HEK293 (cell line): ENCODE results near the gene ZSWIM4.

Source experiments
- GLIS2 ChIP-seq: fragments of 450-650 bp; formaldehyde crosslinking; IDR thresholded peaks from 2 replicates; pipeline ENCODE4 v1.5.1; 2016; ENCODE audit warnings: missing biosample characterization, missing genetic modification characterization
- HOXC10 ChIP-seq: sonication (generic); formaldehyde crosslinking; IDR thresholded peaks from 2 replicates; pipeline ENCODE4 v1.8.1; 2023; ENCODE audit warnings: mild to moderate bottlenecking, missing genetic modification reagents
- KLF7 ChIP-seq: fragments of 450-650 bp; formaldehyde crosslinking; IDR thresholded peaks from 2 replicates; pipeline ENCODE4 v1.5.1; 2016; ENCODE audit warnings: missing biosample characterization, missing genetic modification characterization, borderline replicate concordance
- KLF8 ChIP-seq: fragments of 450-650 bp; formaldehyde crosslinking; IDR thresholded peaks from 2 replicates; pipeline ENCODE4 v1.5.1; 2016; ENCODE audit warnings: missing biosample characterization, missing genetic modification characterization
- MEIS1 ChIP-seq: sonication (generic); formaldehyde crosslinking; IDR thresholded peaks from 2 replicates; pipeline ENCODE4 v1.8.1; 2022; ENCODE audit warnings: missing genetic modification reagents, mild to moderate bottlenecking, borderline replicate concordance
- SP2 ChIP-seq: fragments of 450-650 bp; formaldehyde crosslinking; IDR thresholded peaks from 2 replicates; pipeline ENCODE4 v1.5.1; 2016; ENCODE audit warnings: missing biosample characterization, missing genetic modification characterization
- TRIM28 ChIP-seq: IDR thresholded peaks from 2 replicates; pipeline ENCODE4 v1.6.1; 2011; ENCODE audit warnings: low read length, control low read depth, borderline replicate concordance
- YY1 ChIP-seq: fragments of 450-650 bp; formaldehyde crosslinking; IDR thresholded peaks from 2 replicates; pipeline ENCODE4 v1.5.1; 2018; ENCODE audit warnings: missing biosample characterization, missing genetic modification characterization
- ZBTB20 ChIP-seq: fragments of 450-650 bp; formaldehyde crosslinking; IDR thresholded peaks from 2 replicates; pipeline ENCODE4 v1.5.1; 2016; ENCODE audit warnings: missing biosample characterization, missing genetic modification characterization
- ZBTB8A ChIP-seq: fragments of 450-650 bp; formaldehyde crosslinking; IDR thresholded peaks from 2 replicates; pipeline ENCODE4 v1.5.1; 2016; ENCODE audit warnings: missing biosample characterization, missing genetic modification characterization
- ZNF155 ChIP-seq: fragments of 450-650 bp; formaldehyde crosslinking; IDR thresholded peaks from 2 replicates; pipeline ENCODE4 v1.5.1; 2016; ENCODE audit warnings: missing biosample characterization, missing genetic modification characterization
- ZNF169 ChIP-seq: fragments of 450-650 bp; formaldehyde crosslinking; IDR thresholded peaks from 2 replicates; pipeline ENCODE4 v1.5.1; 2016; ENCODE audit warnings: missing biosample characterization, missing genetic modification characterization
- ZNF211 ChIP-seq: fragments of 450-650 bp; formaldehyde crosslinking; IDR thresholded peaks from 2 replicates; pipeline ENCODE4 v1.5.1; 2016; ENCODE audit warnings: low read depth, missing biosample characterization, missing genetic modification characterization
- ZNF24 ChIP-seq: fragments of 450-650 bp; formaldehyde crosslinking; IDR thresholded peaks from 2 replicates; pipeline ENCODE4 v1.5.1; 2016; ENCODE audit warnings: missing biosample characterization, missing genetic modification characterization
- ZNF302 ChIP-seq: fragments of 450-650 bp; formaldehyde crosslinking; IDR thresholded peaks from 2 replicates; pipeline ENCODE4 v1.5.1; 2016; ENCODE audit warnings: missing biosample characterization, missing genetic modification characterization, low read depth
- ZNF366 ChIP-seq: fragments of 450-650 bp; formaldehyde crosslinking; conservative IDR thresholded peaks from 2 replicates; pipeline ENCODE4 v1.5.1; 2016; ENCODE audit warnings: missing biosample characterization, missing genetic modification characterization
- ZNF391 ChIP-seq: fragments of 450-650 bp; formaldehyde crosslinking; IDR thresholded peaks from 2 replicates; pipeline ENCODE4 v1.5.1; 2016; ENCODE audit warnings: low read depth, missing biosample characterization, missing genetic modification characterization, borderline replicate concordance
- ZNF426 ChIP-seq: fragments of 450-650 bp; formaldehyde crosslinking; IDR thresholded peaks from 2 replicates; pipeline ENCODE4 v1.5.1; 2017; ENCODE audit warnings: missing biosample characterization, missing genetic modification characterization, mild to moderate bottlenecking, inconsistent platforms, moderate library complexity
- ZNF433 ChIP-seq: fragments of 450-650 bp; formaldehyde crosslinking; IDR thresholded peaks from 2 replicates; pipeline ENCODE4 v1.5.1; 2016; ENCODE audit warnings: missing biosample characterization, missing genetic modification characterization, low read depth
- ZNF510 ChIP-seq: fragments of 450-650 bp; formaldehyde crosslinking; IDR thresholded peaks from 2 replicates; pipeline ENCODE4 v1.5.1; 2018; ENCODE audit warnings: mild to moderate bottlenecking, missing genetic modification characterization, missing biosample characterization; ENCODE audit not compliant: insufficient replicate concordance
- ZNF549 ChIP-seq: fragments of 450-650 bp; IDR thresholded peaks from 2 replicates; pipeline ENCODE4 v1.5.1; 2018; ENCODE audit warnings: missing biosample characterization, missing genetic modification characterization, mild to moderate bottlenecking, inconsistent platforms, moderate library complexity
- ZNF561 ChIP-seq: fragments of 450-650 bp; IDR thresholded peaks from 2 replicates; pipeline ENCODE4 v1.5.1; 2018; ENCODE audit warnings: missing biosample characterization, missing genetic modification characterization, borderline replicate concordance
- ZNF600 ChIP-seq: fragments of 450-650 bp; formaldehyde crosslinking; IDR thresholded peaks from 2 replicates; pipeline ENCODE4 v1.5.1; 2016; ENCODE audit warnings: missing biosample characterization, missing genetic modification characterization
- ZNF654 ChIP-seq: fragments of 450-650 bp; formaldehyde crosslinking; IDR thresholded peaks from 2 replicates; pipeline ENCODE4 v1.5.1; 2016; ENCODE audit warnings: low read depth, missing biosample characterization, missing genetic modification characterization
- ZNF658 ChIP-seq: fragments of 450-650 bp; formaldehyde crosslinking; IDR thresholded peaks from 2 replicates; pipeline ENCODE4; 2016; ENCODE audit warnings: missing biosample characterization, missing genetic modification characterization
- ZNF707 ChIP-seq: fragments of 450-650 bp; formaldehyde crosslinking; IDR thresholded peaks from 2 replicates; pipeline ENCODE4 v1.5.1; 2016; ENCODE audit warnings: missing biosample characterization, missing genetic modification characterization
- ZNF747 ChIP-seq: fragments of 450-650 bp; formaldehyde crosslinking; IDR thresholded peaks from 2 replicates; pipeline ENCODE4 v1.5.1; 2016; ENCODE audit warnings: missing biosample characterization, missing genetic modification characterization
- ZNF768 ChIP-seq: fragments of 450-650 bp; formaldehyde crosslinking; IDR thresholded peaks from 2 replicates; pipeline ENCODE4 v1.5.1; 2018; ENCODE audit warnings: missing biosample characterization, mild to moderate bottlenecking, missing genetic modification characterization
- ZNF830 ChIP-seq: fragments of 450-650 bp; IDR thresholded peaks from 2 replicates; pipeline ENCODE4 v1.5.0; 2018; ENCODE audit warnings: missing biosample characterization, missing genetic modification characterization, low read depth, mild to moderate bottlenecking, moderate library complexity
- ZNF843 ChIP-seq: fragments of 450-650 bp; formaldehyde crosslinking; IDR thresholded peaks from 2 replicates; pipeline ENCODE4 v1.5.1; 2016; ENCODE audit warnings: missing biosample characterization, missing genetic modification characterization
- ZSCAN23 ChIP-seq: fragments of 450-650 bp; formaldehyde crosslinking; IDR thresholded peaks from 2 replicates; pipeline ENCODE4 v1.5.1; 2016; ENCODE audit warnings: missing biosample characterization, missing genetic modification characterization
- TF ChIP-seq, protein P1 (sequence below): fragments of 450-650 bp; formaldehyde crosslinking; IDR thresholded peaks from 2 replicates; pipeline ENCODE4 v1.5.1; 2016; ENCODE audit warnings: missing biosample characterization, missing genetic modification characterization
- TF ChIP-seq, protein P2 (sequence below): fragments of 450-650 bp; formaldehyde crosslinking; IDR thresholded peaks from 2 replicates; pipeline ENCODE4 v1.5.1; 2016; ENCODE audit warnings: missing biosample characterization, missing genetic modification characterization
- TF ChIP-seq, protein P3 (sequence below): fragments of 450-650 bp; formaldehyde crosslinking; IDR thresholded peaks from 2 replicates; pipeline ENCODE4 v1.5.1; 2016; ENCODE audit warnings: missing biosample characterization, missing genetic modification characterization, low read depth
- TF ChIP-seq, protein P4 (sequence below): fragments of 450-650 bp; formaldehyde crosslinking; optimal IDR thresholded peaks from 2 replicates; pipeline ENCODE3; 2016; ENCODE audit warnings: missing biosample characterization, mild to moderate bottlenecking, missing genetic modification characterization
- TF ChIP-seq, protein P5 (sequence below): fragments of 450-650 bp; formaldehyde crosslinking; IDR thresholded peaks from 2 replicates; pipeline ENCODE4 v1.5.1; 2016; ENCODE audit warnings: missing biosample characterization, missing genetic modification characterization

The ZSWIM4 gene

DNA sequence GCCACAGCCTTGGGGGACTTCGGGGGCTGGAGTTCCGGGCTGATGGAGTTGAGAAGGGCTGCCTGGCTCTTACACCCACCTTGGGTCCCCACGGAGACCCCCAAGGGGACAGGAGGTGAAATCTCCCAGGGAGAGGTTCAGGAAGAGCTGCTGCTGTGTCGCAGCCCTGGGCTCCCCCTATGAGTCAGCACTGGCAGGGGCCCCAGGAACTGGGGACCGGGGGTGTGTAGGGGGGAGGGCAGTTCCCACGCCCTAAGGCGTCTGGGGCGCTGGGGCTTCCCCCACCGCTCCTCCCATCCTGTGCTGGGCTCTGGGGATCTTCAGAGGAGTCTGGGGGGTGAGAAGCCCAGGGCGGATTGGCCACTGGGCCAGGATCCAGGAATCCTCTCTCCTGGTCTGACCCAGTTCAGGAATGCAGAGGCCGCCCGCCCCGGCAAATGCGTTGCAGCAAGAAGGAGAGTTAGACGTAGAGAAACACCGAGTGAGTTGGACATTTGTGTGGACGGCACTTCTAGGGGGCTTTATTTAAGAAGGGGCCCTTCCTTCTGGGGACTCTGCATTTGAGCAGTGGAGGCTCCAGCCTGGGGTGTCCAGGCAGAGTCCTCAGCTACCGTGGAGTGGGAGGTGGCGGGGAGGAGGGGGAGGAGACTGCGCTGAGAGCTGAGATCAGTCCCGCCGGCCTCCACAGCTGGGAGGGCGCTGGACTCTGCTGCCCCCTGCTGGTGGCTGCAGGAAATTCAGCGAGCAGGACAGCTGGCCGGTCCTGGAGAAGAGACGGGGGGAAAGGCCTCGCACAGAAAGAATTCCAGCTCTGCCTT is 66.7 kb downstream of the ZSWIM4 start (continued):
- TF ChIP-seq ZNF830 (tag by site-specific recombination) (no peak), MEIS1 (CRISPR knock-in tag) (no peak), ZNF433 (tag by site-specific recombination) (no peak), GLIS2 (peak; percentile 74), ZNF169 (no peak), ZNF654 (tag by site-specific recombination) (peak; percentile 94), HOXC10 (no peak), ZNF155 (tag by site-specific recombination) (no peak), ZNF600 (tag by site-specific recombination) (peak; percentile 81), KLF8 (tag by site-specific recombination) (peak; percentile 66), ZNF391 (tag by site-specific recombination) (no peak), SP2 (no peak), ZNF211 (tag by site-specific recombination) (no peak), ZNF747 (tag by site-specific recombination) (no peak), ZNF561 (tag by site-specific recombination) (no peak), ZNF768 (tag by site-specific recombination) (no peak), ZNF302 (tag by site-specific recombination) (no peak), ZNF426 (tag by site-specific recombination) (no peak), TRIM28 (no peak), ZNF843 (tag by site-specific recombination) (0 out of 2 replicates have a peak, but pooled peaks have one; percentile 34), ZNF549 (tag by site-specific recombination) (no peak), ZNF24 (0 out of 2 replicates have a peak, but pooled peaks have one; percentile 36), ZNF658 (tag by site-specific recombination) (no peak), ZSCAN23 (tag by site-specific recombination) (no peak), ZBTB20 (tag by site-specific recombination) (peak; percentile 99), YY1 (no peak), ZNF366 (tag by site-specific recombination) (0 out of 2 replicates have a peak, but pooled peaks have one; percentile 23), ZBTB8A (peak; percentile 32), ZNF707 (tag by site-specific recombination) (no peak), KLF7 (tag by site-specific recombination) (no peak), ZNF510 (tag by site-specific recombination) (no peak)
- TF ChIP-seq, protein P1, sequence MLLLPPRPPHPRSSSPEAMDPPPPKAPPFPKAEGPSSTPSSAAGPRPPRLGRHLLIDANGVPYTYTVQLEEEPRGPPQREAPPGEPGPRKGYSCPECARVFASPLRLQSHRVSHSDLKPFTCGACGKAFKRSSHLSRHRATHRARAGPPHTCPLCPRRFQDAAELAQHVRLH (tag by site-specific recombination): no peak
- TF ChIP-seq, protein P2, sequence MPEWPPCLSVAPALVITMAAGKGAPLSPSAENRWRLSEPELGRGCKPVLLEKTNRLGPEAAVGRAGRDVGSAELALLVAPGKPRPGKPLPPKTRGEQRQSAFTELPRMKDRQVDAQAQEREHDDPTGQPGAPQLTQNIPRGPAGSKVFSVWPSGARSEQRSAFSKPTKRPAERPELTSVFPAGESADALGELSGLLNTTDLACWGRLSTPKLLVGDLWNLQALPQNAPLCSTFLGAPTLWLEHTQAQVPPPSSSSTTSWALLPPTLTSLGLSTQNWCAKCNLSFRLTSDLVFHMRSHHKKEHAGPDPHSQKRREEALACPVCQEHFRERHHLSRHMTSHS (tag by site-specific recombination): no peak
- TF ChIP-seq, protein P3, sequence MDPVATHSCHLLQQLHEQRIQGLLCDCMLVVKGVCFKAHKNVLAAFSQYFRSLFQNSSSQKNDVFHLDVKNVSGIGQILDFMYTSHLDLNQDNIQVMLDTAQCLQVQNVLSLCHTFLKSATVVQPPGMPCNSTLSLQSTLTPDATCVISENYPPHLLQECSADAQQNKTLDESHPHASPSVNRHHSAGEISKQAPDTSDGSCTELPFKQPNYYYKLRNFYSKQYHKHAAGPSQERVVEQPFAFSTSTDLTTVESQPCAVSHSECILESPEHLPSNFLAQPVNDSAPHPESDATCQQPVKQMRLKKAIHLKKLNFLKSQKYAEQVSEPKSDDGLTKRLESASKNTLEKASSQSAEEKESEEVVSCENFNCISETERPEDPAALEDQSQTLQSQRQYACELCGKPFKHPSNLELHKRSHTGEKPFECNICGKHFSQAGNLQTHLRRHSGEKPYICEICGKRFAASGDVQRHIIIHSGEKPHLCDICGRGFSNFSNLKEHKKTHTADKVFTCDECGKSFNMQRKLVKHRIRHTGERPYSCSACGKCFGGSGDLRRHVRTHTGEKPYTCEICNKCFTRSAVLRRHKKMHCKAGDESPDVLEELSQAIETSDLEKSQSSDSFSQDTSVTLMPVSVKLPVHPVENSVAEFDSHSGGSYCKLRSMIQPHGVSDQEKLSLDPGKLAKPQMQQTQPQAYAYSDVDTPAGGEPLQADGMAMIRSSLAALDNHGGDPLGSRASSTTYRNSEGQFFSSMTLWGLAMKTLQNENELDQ: no peak
- TF ChIP-seq, protein P4, sequence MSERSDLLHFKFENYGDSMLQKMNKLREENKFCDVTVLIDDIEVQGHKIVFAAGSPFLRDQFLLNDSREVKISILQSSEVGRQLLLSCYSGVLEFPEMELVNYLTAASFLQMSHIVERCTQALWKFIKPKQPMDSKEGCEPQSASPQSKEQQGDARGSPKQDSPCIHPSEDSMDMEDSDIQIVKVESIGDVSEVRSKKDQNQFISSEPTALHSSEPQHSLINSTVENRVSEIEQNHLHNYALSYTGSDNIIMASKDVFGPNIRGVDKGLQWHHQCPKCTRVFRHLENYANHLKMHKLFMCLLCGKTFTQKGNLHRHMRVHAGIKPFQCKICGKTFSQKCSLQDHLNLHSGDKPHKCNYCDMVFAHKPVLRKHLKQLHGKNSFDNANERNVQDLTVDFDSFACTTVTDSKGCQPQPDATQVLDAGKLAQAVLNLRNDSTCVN (tag by site-specific recombination): peak; percentile 23
- TF ChIP-seq, protein P5, sequence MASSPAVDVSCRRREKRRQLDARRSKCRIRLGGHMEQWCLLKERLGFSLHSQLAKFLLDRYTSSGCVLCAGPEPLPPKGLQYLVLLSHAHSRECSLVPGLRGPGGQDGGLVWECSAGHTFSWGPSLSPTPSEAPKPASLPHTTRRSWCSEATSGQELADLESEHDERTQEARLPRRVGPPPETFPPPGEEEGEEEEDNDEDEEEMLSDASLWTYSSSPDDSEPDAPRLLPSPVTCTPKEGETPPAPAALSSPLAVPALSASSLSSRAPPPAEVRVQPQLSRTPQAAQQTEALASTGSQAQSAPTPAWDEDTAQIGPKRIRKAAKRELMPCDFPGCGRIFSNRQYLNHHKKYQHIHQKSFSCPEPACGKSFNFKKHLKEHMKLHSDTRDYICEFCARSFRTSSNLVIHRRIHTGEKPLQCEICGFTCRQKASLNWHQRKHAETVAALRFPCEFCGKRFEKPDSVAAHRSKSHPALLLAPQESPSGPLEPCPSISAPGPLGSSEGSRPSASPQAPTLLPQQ (tag by site-specific recombination): peak; percentile 46; the same call in 1 of the 2 replicates
